Stimulated activated CD8-positive, alpha-beta memory T cell treated with anti-CD3 and anti-CD28 coated beads, Interleukin-4, amount 100 ng/mL, for 24 hours (primary cell): ENCODE measurements around the gene HNRNPA1.
"Not testable (repeated sequence)": the region's sequence is repeated elsewhere in the genome, so short reads cannot be mapped to it uniquely, and the experiment has no call there.

Source experiments
- DNase-seq: peaks from one replicate; pipeline ENCODE4 v3.0.0-alpha.2; 2020; ENCODE audit warnings: low read depth

The HNRNPA1 gene

GRCh38 chr12:54280468-54281260 is at the start of gene HNRNPA1:
TSS of gene HNRNPA1 (plus strand) at chr12:54280726. CDS start at chr12:54280808, 82 bp downstream.
- peak; percentile 89 for DNase-seq

GRCh38 chr12:54231269-54231668 is 49.3 kb upstream of the HNRNPA1 start:
- DNase-seq = not testable (repeated sequence)

- no peak for DNase-seq
Observed at GRCh38 chr12:54232790-54233189, 47.7 kb upstream of the HNRNPA1 start.

- DNase-seq = no peak
Observed at GRCh38 chr12:54238531-54238930, 42.0 kb upstream of the HNRNPA1 start.

- no peak for DNase-seq
Observed at GRCh38 chr12:54239620-54240019, 40.9 kb upstream of the HNRNPA1 start.

- no peak for DNase-seq
Observed at GRCh38 chr12:54240129-54240528, 40.4 kb upstream of the HNRNPA1 start.

GRCh38 chr12:54240971-54241588 is 39.4 kb upstream of the HNRNPA1 start:
- DNase-seq = no peak

GRCh38 chr12:54246011-54246641 is 34.4 kb upstream of the HNRNPA1 start:
- no peak for DNase-seq

GRCh38 chr12:54249489-54249888 is 31.0 kb upstream of the HNRNPA1 start:
- no peak for DNase-seq

GRCh38 chr12:54251667-54252284 is 28.8 kb upstream of the HNRNPA1 start:
- no peak for DNase-seq

GRCh38 chr12:54253240-54253639 is 27.3 kb upstream of the HNRNPA1 start:
- DNase-seq = no peak

GRCh38 chr12:54257332-54257731 is 23.2 kb upstream of the HNRNPA1 start:
- DNase-seq = no peak

- DNase-seq = no peak
Observed at GRCh38 chr12:54258201-54258681, 22.3 kb upstream of the HNRNPA1 start.

GRCh38 chr12:54259194-54260011 is 21.1 kb upstream of the HNRNPA1 start:
- DNase-seq = peak; percentile 26

- no peak for DNase-seq
Observed at GRCh38 chr12:54261815-54262402, 18.6 kb upstream of the HNRNPA1 start.

GRCh38 chr12:54262403-54262925 is 18.1 kb upstream of the HNRNPA1 start:
- no peak for DNase-seq

- no peak for DNase-seq
Observed at GRCh38 chr12:54265364-54265812, 15.1 kb upstream of the HNRNPA1 start.

GRCh38 chr12:54266852-54267251 is 13.7 kb upstream of the HNRNPA1 start:
- DNase-seq = no peak

- no peak for DNase-seq
Observed at GRCh38 chr12:54270345-54270744, 10.2 kb upstream of the HNRNPA1 start.

- no peak for DNase-seq
Observed at GRCh38 chr12:54272214-54272613, 8.3 kb upstream of the HNRNPA1 start.

- DNase-seq = no peak
Observed at GRCh38 chr12:54273981-54274380, 6.5 kb upstream of the HNRNPA1 start.
